GM18861 (cell line): Measurements from ENCODE around the gene NEURL1.
"Not testable (repeated sequence)": the region's sequence is repeated elsewhere in the genome, so short reads cannot be mapped to it uniquely, and the experiment has no call there.

Experiments
- ATAC-seq: cut with Tn5 transposase; IDR thresholded peaks from one replicate; pipeline ENCODE4 v1.9.1; 2021; ENCODE audit not compliant: unreplicated experiment

NEURL1 gene

GRCh38 chr10:103459615-103460014 is 33.9 kb upstream of the NEURL1 start:
- no peak for ATAC-seq

- no peak for ATAC-seq
Measured at GRCh38 chr10:103463499-103463898, 30.0 kb upstream of the NEURL1 start.

- ATAC-seq = no peak
Measured at GRCh38 chr10:103465411-103466179, 27.9 kb upstream of the NEURL1 start.

GRCh38 chr10:103466734-103467133 is 26.8 kb upstream of the NEURL1 start:
- no peak for ATAC-seq

- peak; percentile 34 for ATAC-seq
Measured at GRCh38 chr10:103467406-103467805, 26.1 kb upstream of the NEURL1 start.

- no peak for ATAC-seq
Measured at GRCh38 chr10:103469201-103469600, 24.3 kb upstream of the NEURL1 start.

GRCh38 chr10:103470761-103471653 is 22.5 kb upstream of the NEURL1 start:
- ATAC-seq = peak; percentile 53

- no peak for ATAC-seq
Measured at GRCh38 chr10:103472005-103472404, 21.5 kb upstream of the NEURL1 start.

GRCh38 chr10:103473261-103473671 is 20.2 kb upstream of the NEURL1 start:
- no peak for ATAC-seq

GRCh38 chr10:103474077-103474476 is 19.4 kb upstream of the NEURL1 start:
- no peak for ATAC-seq

GRCh38 chr10:103475437-103475836 is 18.1 kb upstream of the NEURL1 start:
- ATAC-seq = no peak

GRCh38 chr10:103476046-103476768 is 17.3 kb upstream of the NEURL1 start:
- ATAC-seq = peak; percentile 45

GRCh38 chr10:103478671-103479070 is 14.8 kb upstream of the NEURL1 start:
- ATAC-seq = no peak

- ATAC-seq = no peak
Measured at GRCh38 chr10:103479135-103479534, 14.4 kb upstream of the NEURL1 start, which contains the start of gene CALHM3. TSS of gene CALHM3 (minus strand) at chr10:103479240. CDS start at chr10:103479032, 208 bp downstream.

GRCh38 chr10:103480521-103480920 is 13.0 kb upstream of the NEURL1 start:
- ATAC-seq = no peak

- ATAC-seq = peak; percentile 61
Measured at GRCh38 chr10:103481974-103482531, 11.5 kb upstream of the NEURL1 start.

- ATAC-seq = not testable (repeated sequence)
Measured at GRCh38 chr10:103486635-103487409, 6.7 kb upstream of the NEURL1 start.

- ATAC-seq = no peak
Measured at GRCh38 chr10:103487410-103487708, 6.1 kb upstream of the NEURL1 start.

GRCh38 chr10:103490986-103491314 is 2.6 kb upstream of the NEURL1 start:
- no peak for ATAC-seq

GRCh38 chr10:103491729-103492364 is 1.7 kb upstream of the NEURL1 start:
- no peak for ATAC-seq
